ENCODE measurements around the gene OS9. TPM values are rescaled to one million over a fixed set of nuclear protein-coding genes. Genes with fewer than 3 reads are reported as not detected.

Gene OS9
- total RNA-seq, 1 donor: 211 TPM

DNA sequence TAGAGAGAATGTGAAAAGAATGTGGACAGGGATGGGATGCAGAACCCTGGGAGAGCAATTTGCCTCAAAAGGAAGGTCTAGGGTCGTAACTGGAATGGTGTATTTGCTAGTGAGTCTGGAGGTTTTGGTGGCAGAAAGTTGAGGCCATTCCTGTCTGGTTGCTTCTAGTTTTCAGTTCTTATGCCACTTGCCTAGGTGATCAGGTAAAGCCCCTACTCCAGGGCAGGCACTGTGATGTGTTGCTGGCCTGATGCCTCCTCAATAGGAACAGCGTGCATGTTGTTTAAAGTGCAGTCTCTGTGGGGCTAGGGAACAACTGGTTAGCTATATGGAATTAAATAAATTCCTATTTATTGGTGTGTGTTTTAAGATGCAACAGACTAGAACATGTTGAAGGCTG lies 6.4 kb downstream of the OS9 start:
- H3K36me3 ChIP-seq (ENCODE audit: insufficient read depth, low read length): peaks cover 38% of the 10 kb centered on the region
- peaks cover 5% of the 10 kb centered on the region for H3K79me2 ChIP-seq (ENCODE audit: insufficient read depth, low read length)
- H3K4me1 ChIP-seq (ENCODE audit: insufficient read depth, low read length): no peaks in the 10 kb centered on the region
- H3K4me2 ChIP-seq (ENCODE audit: insufficient read depth, low read length): no peak overlapping the region
- H4K20me1 ChIP-seq (ENCODE audit: insufficient read depth, low read length): no peaks in the 10 kb centered on the region
- H3K9me3 ChIP-seq (ENCODE audit: low read depth, low read length): no peaks in the 10 kb centered on the region
- H3K27me3 ChIP-seq (ENCODE audit: insufficient read depth, low read length): no peaks in the 10 kb centered on the region
- TF ChIP-seq, protein P1, sequence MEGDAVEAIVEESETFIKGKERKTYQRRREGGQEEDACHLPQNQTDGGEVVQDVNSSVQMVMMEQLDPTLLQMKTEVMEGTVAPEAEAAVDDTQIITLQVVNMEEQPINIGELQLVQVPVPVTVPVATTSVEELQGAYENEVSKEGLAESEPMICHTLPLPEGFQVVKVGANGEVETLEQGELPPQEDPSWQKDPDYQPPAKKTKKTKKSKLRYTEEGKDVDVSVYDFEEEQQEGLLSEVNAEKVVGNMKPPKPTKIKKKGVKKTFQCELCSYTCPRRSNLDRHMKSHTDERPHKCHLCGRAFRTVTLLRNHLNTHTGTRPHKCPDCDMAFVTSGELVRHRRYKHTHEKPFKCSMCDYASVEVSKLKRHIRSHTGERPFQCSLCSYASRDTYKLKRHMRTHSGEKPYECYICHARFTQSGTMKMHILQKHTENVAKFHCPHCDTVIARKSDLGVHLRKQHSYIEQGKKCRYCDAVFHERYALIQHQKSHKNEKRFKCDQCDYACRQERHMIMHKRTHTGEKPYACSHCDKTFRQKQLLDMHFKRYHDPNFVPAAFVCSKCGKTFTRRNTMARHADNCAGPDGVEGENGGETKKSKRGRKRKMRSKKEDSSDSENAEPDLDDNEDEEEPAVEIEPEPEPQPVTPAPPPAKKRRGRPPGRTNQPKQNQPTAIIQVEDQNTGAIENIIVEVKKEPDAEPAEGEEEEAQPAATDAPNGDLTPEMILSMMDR (IDR thresholded peaks at IDR 0.05; ENCODE audit: extremely low read depth, low read depth, low read length): no peak
- H3K4me3 ChIP-seq (ENCODE audit: insufficient read depth, low read length): no peak overlapping the region
- H2AFZ ChIP-seq (ENCODE audit: low read length): no peak overlapping the region
- no peak overlapping the region for H3K27ac ChIP-seq (ENCODE audit: low read depth, low read length)
- no peak for DNase-seq (ENCODE audit: insufficient read length, low spot score, missing footprints)

DNA sequence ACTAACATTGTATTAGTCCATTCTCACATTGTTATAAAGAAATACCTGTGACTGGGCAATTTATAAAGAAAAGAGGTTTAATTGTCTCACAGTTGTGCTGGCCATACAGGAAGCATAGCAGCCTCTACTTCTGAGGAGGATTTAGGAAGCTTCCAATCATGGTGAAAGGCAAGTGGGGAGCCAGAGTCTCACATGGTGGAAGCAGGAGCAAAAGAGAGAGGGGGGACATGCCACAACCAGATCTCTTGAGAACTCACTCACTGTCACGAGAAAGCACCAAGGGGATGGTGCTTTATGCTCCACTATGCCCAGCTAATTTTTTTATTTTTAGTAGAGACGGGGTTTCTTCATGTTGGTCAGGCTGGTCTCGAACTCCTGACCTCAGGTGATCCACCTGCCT lies 13.3 kb downstream of the OS9 start:
- peaks cover 13% of the 10 kb centered on the region for H3K36me3 ChIP-seq (ENCODE audit: insufficient read depth, low read length)
- no peaks in the 10 kb centered on the region for H3K9me3 ChIP-seq (ENCODE audit: low read depth, low read length)
- no peak overlapping the region for H3K4me2 ChIP-seq (ENCODE audit: insufficient read depth, low read length)
- TF ChIP-seq, protein P1 (IDR thresholded peaks at IDR 0.05; ENCODE audit: extremely low read depth, low read depth, low read length): no peak
- no peaks in the 10 kb centered on the region for H3K4me1 ChIP-seq (ENCODE audit: insufficient read depth, low read length)
- DNase-seq (ENCODE audit: insufficient read length, low spot score, missing footprints): no peak
- no peak overlapping the region for H3K4me3 ChIP-seq (ENCODE audit: insufficient read depth, low read length)
- H3K27me3 ChIP-seq (ENCODE audit: insufficient read depth, low read length): no peaks in the 10 kb centered on the region
- H2AFZ ChIP-seq (ENCODE audit: low read length): no peak overlapping the region
- H3K27ac ChIP-seq (ENCODE audit: low read depth, low read length): no peak overlapping the region
- H3K79me2 ChIP-seq (ENCODE audit: insufficient read depth, low read length): no peaks in the 10 kb centered on the region
- no peaks in the 10 kb centered on the region for H4K20me1 ChIP-seq (ENCODE audit: insufficient read depth, low read length)

DNA sequence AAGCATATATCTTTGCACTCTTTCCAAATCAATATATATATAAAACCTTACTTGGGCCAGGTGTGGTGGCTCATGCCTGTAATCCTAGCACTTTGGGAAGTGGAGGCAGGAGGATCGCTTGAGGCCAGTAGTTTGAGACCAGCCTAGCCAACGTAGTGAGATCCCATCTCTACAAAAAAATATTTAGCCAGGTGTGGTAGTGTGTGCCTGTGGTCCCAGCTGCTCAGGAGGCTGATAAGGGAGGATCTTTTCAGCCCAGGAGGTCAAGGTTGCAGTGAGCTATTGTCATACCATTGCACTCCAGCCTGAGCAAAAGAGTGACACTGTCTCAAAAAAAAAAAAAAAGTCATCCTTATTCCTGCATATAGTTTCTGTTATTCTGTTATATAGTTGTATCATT lies 14.4 kb downstream of the OS9 start:
- Histone ChIP-seq H2AFZ (ENCODE audit: low read length) (no peak overlapping the region), H4K20me1 (ENCODE audit: insufficient read depth, low read length) (no peaks in the 10 kb centered on the region), H3K4me1 (ENCODE audit: insufficient read depth, low read length) (no peaks in the 10 kb centered on the region), H3K27ac (ENCODE audit: low read depth, low read length) (no peak overlapping the region), H3K4me2 (ENCODE audit: insufficient read depth, low read length) (no peak overlapping the region), H3K4me3 (ENCODE audit: insufficient read depth, low read length) (no peak overlapping the region), H3K27me3 (ENCODE audit: insufficient read depth, low read length) (no peaks in the 10 kb centered on the region), H3K36me3 (ENCODE audit: insufficient read depth, low read length) (peaks cover 8% of the 10 kb centered on the region), H3K9me3 (ENCODE audit: low read depth, low read length) (no peaks in the 10 kb centered on the region), H3K79me2 (ENCODE audit: insufficient read depth, low read length) (no peaks in the 10 kb centered on the region)
- DNase-seq (ENCODE audit: insufficient read length, low spot score, missing footprints): no peak
- TF ChIP-seq, protein P1 (IDR thresholded peaks at IDR 0.05; ENCODE audit: extremely low read depth, low read depth, low read length): no peak

DNA sequence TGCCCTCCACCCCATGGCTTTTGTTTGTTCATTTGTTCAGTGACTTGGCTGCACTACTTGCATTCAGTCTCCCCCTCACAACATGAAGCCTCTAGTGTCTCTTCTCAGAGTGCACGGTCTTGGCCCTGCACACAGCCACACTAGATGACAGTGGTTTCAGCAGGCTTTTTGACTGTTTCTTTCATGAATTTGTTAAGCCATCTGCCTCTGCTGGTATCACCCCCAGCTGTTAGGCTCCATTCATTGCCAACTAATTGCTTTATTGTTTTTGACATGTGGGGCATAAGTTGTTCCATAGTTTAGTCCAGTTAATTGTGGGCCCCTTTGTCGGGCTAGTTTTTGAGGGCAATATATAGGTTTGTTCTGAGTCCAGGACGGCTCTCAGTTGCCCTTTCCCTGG lies 18.8 kb downstream of the OS9 start:
- Histone ChIP-seq H3K4me3 (ENCODE audit: insufficient read depth, low read length) (no peak overlapping the region), H3K4me2 (ENCODE audit: insufficient read depth, low read length) (no peak overlapping the region), H3K27me3 (ENCODE audit: insufficient read depth, low read length) (no peaks in the 10 kb centered on the region), H3K9me3 (ENCODE audit: low read depth, low read length) (no peaks in the 10 kb centered on the region), H4K20me1 (ENCODE audit: insufficient read depth, low read length) (no peaks in the 10 kb centered on the region), H3K4me1 (ENCODE audit: insufficient read depth, low read length) (no peaks in the 10 kb centered on the region), H3K27ac (ENCODE audit: low read depth, low read length) (no peak overlapping the region), H3K36me3 (ENCODE audit: insufficient read depth, low read length) (peaks cover 16% of the 10 kb centered on the region), H3K79me2 (ENCODE audit: insufficient read depth, low read length) (no peaks in the 10 kb centered on the region), H2AFZ (ENCODE audit: low read length) (no peak overlapping the region)
- TF ChIP-seq, protein P1 (IDR thresholded peaks at IDR 0.05; ENCODE audit: extremely low read depth, low read depth, low read length): no peak
- no peak for DNase-seq (ENCODE audit: insufficient read length, low spot score, missing footprints)

Measured in osteoblast (primary cell).